PC-9 (cell line): ENCODE results near the gene FGD6. TPM values are rescaled to one million over a fixed set of nuclear protein-coding genes. Genes with fewer than 3 reads are reported as not detected.

Experiments
- BruUV-seq: library from RNA; stranded (reverse); fragments of 400-500 nt; replicated peaks from 2 replicates; lab custom pipeline; 2021; lab: Mats Ljungman, UMichigan
- CTCF ChIA-PET: fragments of 300-600 bp; sonication (Branson Sonifier 250); formaldehyde crosslinking; loops from one replicate; lab custom pipeline; 2022; ENCODE audit warnings: antibody characterized with exemption; lab: Charles Lee
- POLR2A ChIA-PET: fragments of 300-600 bp; sonication (Branson Sonifier 250); formaldehyde crosslinking; loops from one replicate; lab custom pipeline; 2022; ENCODE audit warnings: antibody characterized with exemption; ENCODE audit not compliant: unreplicated experiment; lab: Charles Lee
- DNase-seq, 2 experiments: peaks; one replicate each; pipeline versions ENCODE4 v3.0.0 to v3.0.0-alpha.2; 2015 to 2022; ENCODE audit warnings: mixed read lengths in 1 of 2
- H2AFZ ChIP-seq: fragments of 200-600 bp; sonication (generic); 2 replicates; pipeline ENCODE4 v1.8.1; 2017; ENCODE audit warnings: antibody characterized with exemption
- H3F3A ChIP-seq: fragments of 200-600 bp; sonication (generic); 2 replicates; pipeline ENCODE4 v1.8.1; 2017; ENCODE audit warnings: antibody characterized with exemption, mild to moderate bottlenecking, low read depth; ENCODE audit not compliant: insufficient read depth
- H3K27ac ChIP-seq: fragments of 200-600 bp; sonication (generic); 2 replicates; pipeline ENCODE4 v1.6.1; 2016; ENCODE audit warnings: mixed run types
- H3K27me3 ChIP-seq: fragments of 200-600 bp; sonication (generic); 2 replicates; pipeline ENCODE4 v1.6.1; 2016; ENCODE audit warnings: low read depth, mixed run types; ENCODE audit not compliant: insufficient read depth
- H3K36me3 ChIP-seq: fragments of 200-600 bp; sonication (generic); 2 replicates; pipeline ENCODE4 v1.6.1; 2016; ENCODE audit warnings: low read depth, mixed run types
- H3K4me1 ChIP-seq: fragments of 200-600 bp; sonication (generic); replicated peaks from 2 replicates; pipeline ENCODE4 v1.6.1; 2016; ENCODE audit warnings: mixed run types; ENCODE audit not compliant: insufficient read depth
- H3K4me2 ChIP-seq: fragments of 200-600 bp; sonication (generic); 2 replicates; pipeline ENCODE4 v1.6.1; 2017; ENCODE audit warnings: mixed run types
- H3K4me3 ChIP-seq: fragments of 200-600 bp; sonication (generic); 2 replicates; pipeline ENCODE4 v1.6.1; 2016; ENCODE audit warnings: mixed run types
- H3K79me2 ChIP-seq: fragments of 200-600 bp; sonication (generic); 2 replicates; pipeline ENCODE4 v1.6.1; 2017; ENCODE audit warnings: low read depth, mixed run types
- H3K9me2 ChIP-seq: fragments of 200-600 bp; sonication (generic); 2 replicates; pipeline ENCODE4 v1.8.1; 2017; ENCODE audit warnings: mild to moderate bottlenecking; ENCODE audit not compliant: insufficient read depth
- H3K9me3 ChIP-seq: fragments of 200-600 bp; sonication (generic); 2 replicates; pipeline ENCODE4 v1.8.1; 2016; ENCODE audit warnings: low read depth; ENCODE audit not compliant: insufficient read depth
- H4K20me1 ChIP-seq: fragments of 200-600 bp; sonication (generic); 2 replicates; pipeline ENCODE4 v1.8.1; 2017; ENCODE audit not compliant: insufficient read depth
- EZH2 ChIP-seq: fragments of 200-600 bp; sonication (generic); IDR thresholded peaks from 2 replicates; pipeline ENCODE4 v1.8.0; 2017; ENCODE audit warnings: antibody characterized with exemption, low read depth
- intact Hi-C: fragments of 100-400 bp; cut with micrococcal nuclease; formaldehyde crosslinking; loops from one replicate; pipeline ENCODE4 v1.10.0; 2022; ENCODE audit not compliant: unreplicated experiment
- total RNA-seq: library from RNA; stranded (reverse); gene quantifications from 2 replicates; pipeline ENCODE4 v1.2.3, GENCODE V29; 2021
- TF ChIP-seq, protein P1 (sequence below): fragments of 200-600 bp; sonication (generic); conservative IDR thresholded peaks from 2 replicates; pipeline ENCODE4 v1.6.1; 2017; ENCODE audit warnings: mixed run types, antibody characterized with exemption, mild to moderate bottlenecking, moderate library complexity

FGD6 gene
- total RNA-seq, 1 experiment from 2014 or later = 22.0 TPM

GRCh38 chr12:95074766-95075165, 142.5 kb downstream of the FGD6 start:
- BruUV-seq = no TSS peak
- H3K4me3 ChIP-seq = no peak overlapping the region
- peaks cover 6% of the 10 kb centered on the region for H3K4me1 ChIP-seq
- CTCF ChIA-PET = no interaction called here
- H3K36me3 ChIP-seq = no peaks in the 10 kb centered on the region
- POLR2A ChIA-PET = no interaction called here
- no peak for TF ChIP-seq EZH2
- TF ChIP-seq, protein P1, sequence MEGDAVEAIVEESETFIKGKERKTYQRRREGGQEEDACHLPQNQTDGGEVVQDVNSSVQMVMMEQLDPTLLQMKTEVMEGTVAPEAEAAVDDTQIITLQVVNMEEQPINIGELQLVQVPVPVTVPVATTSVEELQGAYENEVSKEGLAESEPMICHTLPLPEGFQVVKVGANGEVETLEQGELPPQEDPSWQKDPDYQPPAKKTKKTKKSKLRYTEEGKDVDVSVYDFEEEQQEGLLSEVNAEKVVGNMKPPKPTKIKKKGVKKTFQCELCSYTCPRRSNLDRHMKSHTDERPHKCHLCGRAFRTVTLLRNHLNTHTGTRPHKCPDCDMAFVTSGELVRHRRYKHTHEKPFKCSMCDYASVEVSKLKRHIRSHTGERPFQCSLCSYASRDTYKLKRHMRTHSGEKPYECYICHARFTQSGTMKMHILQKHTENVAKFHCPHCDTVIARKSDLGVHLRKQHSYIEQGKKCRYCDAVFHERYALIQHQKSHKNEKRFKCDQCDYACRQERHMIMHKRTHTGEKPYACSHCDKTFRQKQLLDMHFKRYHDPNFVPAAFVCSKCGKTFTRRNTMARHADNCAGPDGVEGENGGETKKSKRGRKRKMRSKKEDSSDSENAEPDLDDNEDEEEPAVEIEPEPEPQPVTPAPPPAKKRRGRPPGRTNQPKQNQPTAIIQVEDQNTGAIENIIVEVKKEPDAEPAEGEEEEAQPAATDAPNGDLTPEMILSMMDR = no peak
- no peak overlapping the region for H3K27ac ChIP-seq
- DNase-seq = no peak
- 0 out of 2 replicates have a peak, but pooled peaks cover 6% of the 10 kb centered on the region for H4K20me1 ChIP-seq
- peaks cover 36% of the 10 kb centered on the region for H3K79me2 ChIP-seq
- no peak overlapping the region for H3K4me2 ChIP-seq
- H3F3A ChIP-seq = peaks cover 10% of the 10 kb centered on the region; the same call in 1 of the 2 replicates
- no peaks in the 10 kb centered on the region; the same call in 1 of the 2 replicates for H3K9me2 ChIP-seq
- intact Hi-C loops = loop anchor here (5.0 to 10.0 kb wide), 3 partner anchors 43 to 460 kb away; partner anchors contain the start of gene METAP2
- no peaks in the 10 kb centered on the region for H3K9me3 ChIP-seq
- no peak overlapping the region for H2AFZ ChIP-seq
- no peaks in the 10 kb centered on the region for H3K27me3 ChIP-seq

DNA sequence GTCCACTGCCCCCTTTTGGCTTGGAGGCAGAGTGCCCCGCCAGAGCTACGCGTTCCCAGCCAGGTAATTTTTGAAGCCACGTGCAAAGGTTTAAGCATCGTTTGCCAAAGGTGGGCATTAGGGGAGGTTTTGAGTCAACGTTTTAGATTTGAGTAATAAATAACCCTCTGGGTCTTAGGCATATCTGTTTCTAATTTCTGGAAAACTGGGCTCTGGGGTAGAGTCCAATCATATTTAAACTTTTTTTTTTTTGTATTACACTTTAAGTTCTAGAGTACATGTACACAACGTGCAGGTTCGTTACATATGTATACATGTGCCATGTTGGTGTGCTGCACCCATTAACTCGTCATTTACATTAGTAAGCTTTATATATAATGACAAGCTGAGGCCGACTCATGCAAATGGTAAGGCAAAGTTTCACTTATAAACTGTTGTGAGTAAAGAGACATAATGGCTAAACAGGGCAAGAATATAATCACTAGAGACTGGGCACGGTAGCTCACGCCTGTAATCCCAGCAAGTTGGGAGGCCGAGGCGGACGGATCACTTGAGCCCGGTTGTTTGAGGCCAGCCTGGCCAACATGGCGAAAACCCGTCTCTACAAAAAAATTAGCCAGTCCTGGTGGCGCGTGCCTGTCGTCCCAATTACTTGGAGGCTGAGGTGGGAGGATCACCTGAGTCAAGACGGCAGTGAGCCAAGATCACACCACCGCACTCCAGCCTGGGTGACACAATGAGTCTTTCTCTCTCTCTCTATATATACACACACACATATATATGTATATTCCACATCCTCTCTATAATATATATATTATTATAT, 143.4 kb downstream of the FGD6 start:
- peak overlapping the region; percentile 68; the same call in 1 of the 2 replicates for H3K27ac ChIP-seq
- no TSS peak for BruUV-seq
- peaks cover 44% of the 10 kb centered on the region for H3K79me2 ChIP-seq

More for the DNA sequence above, 143.4 kb downstream of the FGD6 start:
- ChIA-PET CTCF (interaction anchor here (0.6 to 1.3 kb wide), 4 partner anchors 24 to 528 kb away, joined by 3 to 27 read pairs (median 4); no protein-coding TSS in a partner anchor), POLR2A (interaction anchor here (0.6 to 0.7 kb wide), 4 partner anchors 176 to 1517 kb away, joined by 4 to 21 read pairs (median 6); no protein-coding TSS in a partner anchor)
- intact Hi-C loops = loop anchor here (2.0 to 10.0 kb wide), 4 partner anchors 25 to 461 kb away; partner anchors contain the start of gene METAP2
- DNase-seq = no peak
- Histone ChIP-seq H2AFZ (peak overlapping the region; percentile 100), H3F3A (peaks cover 10% of the 10 kb centered on the region; the same call in 1 of the 2 replicates), H3K9me2 (no peaks in the 10 kb centered on the region; the same call in 1 of the 2 replicates), H3K4me1 (peaks cover 6% of the 10 kb centered on the region), H3K27me3 (no peaks in the 10 kb centered on the region), H3K9me3 (no peaks in the 10 kb centered on the region), H4K20me1 (peaks cover 6% of the 10 kb centered on the region; the same call in 1 of the 2 replicates), H3K4me3 (peak overlapping the region; percentile 80; the same call in 1 of the 2 replicates), H3K36me3 (no peaks in the 10 kb centered on the region), H3K4me2 (peak overlapping the region; percentile 95)
- TF ChIP-seq, protein P1 = peak; percentile 81
- TF ChIP-seq EZH2 = no peak
